Neural progenitor cell (in vitro differentiated cells): ENCODE data around the gene KCNA10. TPM values are rescaled to one million over a fixed set of nuclear protein-coding genes. Genes with fewer than 3 reads are reported as not detected.

ENCODE experiments used
- DNase-seq: peaks from one replicate; pipeline ENCODE4 v3.0.0-alpha.2; 2016; ENCODE audit warnings: low spot score
- H2AFZ ChIP-seq: fragments of 200-600 bp; sonication (generic); replicated peaks from 2 replicates; pipeline ENCODE4 v1.6.1; 2016; ENCODE audit warnings: antibody characterized with exemption
- H3F3A ChIP-seq: fragments of 200-600 bp; sonication (generic); 2 replicates; pipeline ENCODE4 v1.6.1; 2016; ENCODE audit warnings: antibody characterized with exemption, low read depth
- H3K27ac ChIP-seq: fragments of 200-600 bp; sonication (generic); 2 replicates; pipeline ENCODE4 v1.5.1; 2016; ENCODE audit warnings: mild to moderate bottlenecking
- H3K27me3 ChIP-seq: fragments of 200-600 bp; sonication (generic); 2 replicates; pipeline ENCODE4 v1.6.1; 2016; ENCODE audit warnings: mild to moderate bottlenecking, moderate library complexity
- H3K36me3 ChIP-seq: fragments of 200-600 bp; sonication (generic); 2 replicates; pipeline ENCODE4 v1.5.1; 2016
- H3K4me1 ChIP-seq: fragments of 200-600 bp; sonication (generic); 2 replicates; pipeline ENCODE4 v1.6.1; 2016; ENCODE audit warnings: mixed run types
- H3K4me2 ChIP-seq: fragments of 200-600 bp; sonication (generic); 2 replicates; pipeline ENCODE4 v1.6.1; 2016
- H3K4me3 ChIP-seq: fragments of 200-600 bp; sonication (generic); 2 replicates; pipeline ENCODE4 v1.5.1; 2016
- H3K79me2 ChIP-seq: fragments of 200-600 bp; sonication (generic); 2 replicates; pipeline ENCODE4 v1.6.1; 2016; ENCODE audit warnings: low read depth
- H3K9ac ChIP-seq: fragments of 200-600 bp; sonication (generic); 2 replicates; pipeline ENCODE4 v1.6.1; 2016
- H3K9me3 ChIP-seq: fragments of 200-600 bp; sonication (generic); 2 replicates; pipeline ENCODE4 v1.5.1; 2016; ENCODE audit warnings: low read depth
- H4K20me1 ChIP-seq: fragments of 200-600 bp; sonication (generic); 2 replicates; pipeline ENCODE4 v1.6.1; 2016; ENCODE audit warnings: low read depth
- H3K27ac Mint-ChIP-seq: 3 replicates; pipeline ENCODE4 v1.8.0; 2021; ENCODE audit warnings: mixed read lengths
- H3K27me3 Mint-ChIP-seq: 2 replicates; pipeline ENCODE4 v1.8.0; 2022; ENCODE audit warnings: low read depth, mild to moderate bottlenecking, inconsistent platforms, moderate library complexity, mixed read lengths; ENCODE audit not compliant: insufficient read depth
- H3K36me3 Mint-ChIP-seq: 3 replicates; pipeline ENCODE4 v1.8.0; 2021; ENCODE audit warnings: mixed read lengths
- H3K4me1 Mint-ChIP-seq: 3 replicates; pipeline ENCODE4 v1.8.0; 2021; ENCODE audit warnings: mixed read lengths
- H3K4me3 Mint-ChIP-seq: 3 replicates; pipeline ENCODE4 v1.8.0; 2021; ENCODE audit warnings: mild to moderate bottlenecking, moderate library complexity, mixed read lengths
- H3K9me3 Mint-ChIP-seq: 3 replicates; pipeline ENCODE4 v1.8.0; 2020; ENCODE audit warnings: mixed read lengths
- EZH2 ChIP-seq: fragments of 200-600 bp; sonication (generic); IDR thresholded peaks from 2 replicates; pipeline ENCODE4 v1.6.1; 2017; ENCODE audit warnings: antibody characterized with exemption, mild to moderate bottlenecking, moderate library complexity
- EZH2phosphoT487 ChIP-seq: fragments of 200-600 bp; sonication (generic); IDR thresholded peaks from 2 replicates; pipeline ENCODE4 v1.6.1; 2017; ENCODE audit warnings: antibody characterized with exemption
- total RNA-seq: library from RNA; depleted of rRNA; stranded (reverse); fragments of >200 nt; gene quantifications from 2 replicates; pipeline ENCODE4 v1.2.3, GENCODE V29; 2015; ENCODE audit warnings: low replicate concordance
- TF ChIP-seq, protein P1 (sequence below): fragments of 200-600 bp; sonication (generic); IDR thresholded peaks from 2 replicates; pipeline ENCODE4 v1.5.1; 2017; ENCODE audit warnings: antibody characterized with exemption, mild to moderate bottlenecking

Gene KCNA10
- total RNA-seq, 1 donor from 2014 or later = not detected

DNA sequence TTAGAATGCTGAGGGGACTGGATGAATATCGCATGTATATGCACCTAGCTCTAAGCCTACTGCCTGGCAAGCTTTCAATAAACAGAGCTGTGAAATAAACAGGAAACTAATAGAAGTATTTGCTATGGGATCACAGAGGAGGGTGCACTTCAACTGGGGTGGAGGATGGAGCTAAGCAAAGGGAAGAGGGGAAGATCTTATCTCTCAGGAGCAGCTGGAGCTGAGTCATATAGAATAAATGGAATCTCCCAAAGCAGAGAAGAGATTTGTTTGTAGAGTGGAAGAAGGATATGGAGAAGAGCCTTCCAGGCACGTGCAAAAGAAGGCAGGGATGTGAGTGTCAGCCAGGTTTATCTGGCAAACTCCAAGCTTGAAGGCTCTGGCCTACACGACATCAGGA lies 17.0 kb upstream of the KCNA10 start:
- Mint-ChIP-seq H3K9me3 (no peaks in the 10 kb centered on the region), H3K27ac (no peak overlapping the region), H3K4me1 (no peaks in the 10 kb centered on the region), H3K4me3 (no peak overlapping the region), H3K36me3 (no peaks in the 10 kb centered on the region), H3K27me3 (no peaks in the 10 kb centered on the region)
- Histone ChIP-seq H3K27me3 (peaks cover 13% of the 10 kb centered on the region), H2AFZ (no peak overlapping the region), H3K27ac (no peak overlapping the region), H3K4me2 (no peak overlapping the region), H3K79me2 (no peaks in the 10 kb centered on the region), H4K20me1 (no peaks in the 10 kb centered on the region), H3F3A (no peaks in the 10 kb centered on the region), H3K4me3 (no peak overlapping the region), H3K4me1 (peaks cover 3% of the 10 kb centered on the region), H3K36me3 (no peaks in the 10 kb centered on the region), H3K9me3 (no peaks in the 10 kb centered on the region), H3K9ac (no peak overlapping the region)
- no peak for TF ChIP-seq EZH2phosphoT487
- no peak for TF ChIP-seq EZH2
- TF ChIP-seq, protein P1, sequence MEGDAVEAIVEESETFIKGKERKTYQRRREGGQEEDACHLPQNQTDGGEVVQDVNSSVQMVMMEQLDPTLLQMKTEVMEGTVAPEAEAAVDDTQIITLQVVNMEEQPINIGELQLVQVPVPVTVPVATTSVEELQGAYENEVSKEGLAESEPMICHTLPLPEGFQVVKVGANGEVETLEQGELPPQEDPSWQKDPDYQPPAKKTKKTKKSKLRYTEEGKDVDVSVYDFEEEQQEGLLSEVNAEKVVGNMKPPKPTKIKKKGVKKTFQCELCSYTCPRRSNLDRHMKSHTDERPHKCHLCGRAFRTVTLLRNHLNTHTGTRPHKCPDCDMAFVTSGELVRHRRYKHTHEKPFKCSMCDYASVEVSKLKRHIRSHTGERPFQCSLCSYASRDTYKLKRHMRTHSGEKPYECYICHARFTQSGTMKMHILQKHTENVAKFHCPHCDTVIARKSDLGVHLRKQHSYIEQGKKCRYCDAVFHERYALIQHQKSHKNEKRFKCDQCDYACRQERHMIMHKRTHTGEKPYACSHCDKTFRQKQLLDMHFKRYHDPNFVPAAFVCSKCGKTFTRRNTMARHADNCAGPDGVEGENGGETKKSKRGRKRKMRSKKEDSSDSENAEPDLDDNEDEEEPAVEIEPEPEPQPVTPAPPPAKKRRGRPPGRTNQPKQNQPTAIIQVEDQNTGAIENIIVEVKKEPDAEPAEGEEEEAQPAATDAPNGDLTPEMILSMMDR = no peak
- no peak for DNase-seq

DNA sequence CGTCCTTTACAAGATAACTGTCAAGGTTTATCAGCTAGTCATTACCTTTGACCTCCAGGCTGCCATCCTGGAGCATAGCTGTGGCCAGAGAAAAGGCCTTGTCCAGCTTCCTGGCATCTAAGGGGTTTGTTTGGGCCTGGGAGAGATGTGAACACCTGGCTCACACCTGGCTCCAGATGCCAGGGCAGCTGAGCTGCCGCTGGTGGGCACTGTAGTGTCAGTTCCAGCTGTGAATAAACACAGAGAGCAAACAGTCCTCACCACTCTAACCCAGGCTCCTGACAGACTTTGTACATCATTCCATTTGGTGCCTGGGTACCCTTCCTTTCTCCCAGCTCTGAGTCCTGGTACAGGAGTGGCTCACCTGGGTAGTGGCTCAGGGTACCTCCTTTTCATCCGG lies 14.3 kb upstream of the KCNA10 start:
- H3K4me1 Mint-ChIP-seq = no peaks in the 10 kb centered on the region
- H3K9me3 ChIP-seq = no peaks in the 10 kb centered on the region
- H3K36me3 ChIP-seq = no peaks in the 10 kb centered on the region
- H2AFZ ChIP-seq = no peak overlapping the region
- no peaks in the 10 kb centered on the region for H4K20me1 ChIP-seq
- peaks cover 2% of the 10 kb centered on the region for H3K27me3 Mint-ChIP-seq
- no peak for TF ChIP-seq EZH2
- H3K79me2 ChIP-seq = no peaks in the 10 kb centered on the region
- H3K4me3 Mint-ChIP-seq = no peak overlapping the region
- no peak for DNase-seq
- H3K9ac ChIP-seq = no peak overlapping the region
- H3K36me3 Mint-ChIP-seq = no peaks in the 10 kb centered on the region
- H3K4me1 ChIP-seq = no peaks in the 10 kb centered on the region
- H3K27me3 ChIP-seq = peaks cover 11% of the 10 kb centered on the region
- no peaks in the 10 kb centered on the region for H3F3A ChIP-seq
- no peak overlapping the region for H3K27ac Mint-ChIP-seq
- H3K27ac ChIP-seq = no peak overlapping the region
- H3K4me2 ChIP-seq = no peak overlapping the region
- no peak overlapping the region for H3K4me3 ChIP-seq
- H3K9me3 Mint-ChIP-seq = no peaks in the 10 kb centered on the region

DNA sequence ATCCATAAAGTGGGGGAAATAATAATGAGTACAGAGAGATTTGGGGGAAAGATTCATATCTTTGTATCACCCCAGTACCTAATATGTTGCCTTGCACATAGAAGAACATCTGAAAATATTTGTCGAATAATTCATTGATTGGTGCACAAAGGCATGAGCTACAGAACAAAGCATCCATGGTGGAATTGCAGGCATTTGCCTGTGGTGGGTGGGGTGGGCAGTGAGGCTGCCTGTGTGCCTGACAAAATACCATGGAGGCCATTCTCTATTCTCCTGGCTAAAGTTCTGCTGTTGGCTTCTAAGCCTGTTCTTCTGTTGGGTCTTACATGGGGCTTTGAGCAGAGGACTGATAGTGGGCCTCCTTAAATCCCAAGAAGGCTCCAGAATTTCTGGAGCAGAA lies 10.0 kb upstream of the KCNA10 start:
- no peaks in the 10 kb centered on the region for H4K20me1 ChIP-seq
- Mint-ChIP-seq H3K9me3 (no peaks in the 10 kb centered on the region), H3K27me3 (peaks cover 5% of the 10 kb centered on the region), H3K4me3 (no peak overlapping the region), H3K36me3 (no peaks in the 10 kb centered on the region), H3K4me1 (no peaks in the 10 kb centered on the region), H3K27ac (no peak overlapping the region)
- H3K4me2 ChIP-seq = no peak overlapping the region
- no peak for DNase-seq
- no peak overlapping the region for H3K4me3 ChIP-seq
- TF ChIP-seq EZH2 (no peak), EZH2phosphoT487 (no peak)
- TF ChIP-seq, protein P1 = no peak
- no peaks in the 10 kb centered on the region for H3K79me2 ChIP-seq
- H3K9ac ChIP-seq = no peak overlapping the region
- no peaks in the 10 kb centered on the region for H3K4me1 ChIP-seq
- H3K27ac ChIP-seq = no peak overlapping the region
- H3K36me3 ChIP-seq = no peaks in the 10 kb centered on the region
- H3K9me3 ChIP-seq = no peaks in the 10 kb centered on the region
- H2AFZ ChIP-seq = no peak overlapping the region
- no peaks in the 10 kb centered on the region for H3F3A ChIP-seq
- H3K27me3 ChIP-seq = peaks cover 31% of the 10 kb centered on the region

DNA sequence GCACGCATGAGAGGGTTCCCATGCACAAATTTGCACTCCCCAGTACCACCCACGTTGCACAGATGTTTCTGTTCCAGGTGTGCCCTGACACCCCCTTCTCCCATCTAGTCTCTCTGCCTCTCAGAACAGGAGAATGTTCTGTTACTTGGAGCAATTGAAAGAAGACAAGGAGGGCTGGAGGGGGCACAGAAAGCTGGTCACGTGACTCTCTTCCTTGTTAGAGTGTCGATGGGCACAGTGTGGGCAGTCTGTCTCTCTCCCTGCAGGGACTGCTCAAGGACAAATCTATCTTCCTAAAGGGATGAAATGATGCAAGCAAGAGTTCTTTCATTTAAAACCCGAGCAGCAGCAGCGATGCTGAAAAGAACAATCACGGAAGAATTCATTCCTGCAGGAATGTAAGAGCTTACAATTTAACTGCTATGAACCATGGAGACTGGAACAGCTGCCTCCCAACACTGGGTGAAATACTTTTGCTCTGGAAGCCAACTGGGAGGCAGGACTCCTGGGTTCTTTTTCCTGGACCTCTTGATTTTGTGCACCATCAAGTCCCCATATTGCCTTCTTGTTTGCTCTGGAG lies 7.3 kb upstream of the KCNA10 start:
- Histone ChIP-seq H3K4me3 (no peak overlapping the region), H3K27ac (no peak overlapping the region), H4K20me1 (no peaks in the 10 kb centered on the region), H3K4me1 (no peaks in the 10 kb centered on the region), H3K9ac (no peak overlapping the region), H3K79me2 (no peaks in the 10 kb centered on the region), H2AFZ (no peak overlapping the region), H3K36me3 (no peaks in the 10 kb centered on the region), H3K27me3 (peaks cover 47% of the 10 kb centered on the region), H3K9me3 (no peaks in the 10 kb centered on the region), H3K4me2 (no peak overlapping the region), H3F3A (no peaks in the 10 kb centered on the region)
- H3K4me1 Mint-ChIP-seq = no peaks in the 10 kb centered on the region
- H3K27me3 Mint-ChIP-seq = peaks cover 5% of the 10 kb centered on the region
- TF ChIP-seq, protein P1 = no peak
- TF ChIP-seq EZH2phosphoT487 (no peak), EZH2 (no peak)
- DNase-seq = no peak
- H3K36me3 Mint-ChIP-seq = no peaks in the 10 kb centered on the region
- H3K9me3 Mint-ChIP-seq = no peaks in the 10 kb centered on the region
- no peak overlapping the region for H3K27ac Mint-ChIP-seq
- no peak overlapping the region for H3K4me3 Mint-ChIP-seq
